ENCODE data around the gene HPF1.
A peak's percentile ranks its signal among the peaks of the same experiment; 100 is the strongest.

Gene HPF1

DNA sequence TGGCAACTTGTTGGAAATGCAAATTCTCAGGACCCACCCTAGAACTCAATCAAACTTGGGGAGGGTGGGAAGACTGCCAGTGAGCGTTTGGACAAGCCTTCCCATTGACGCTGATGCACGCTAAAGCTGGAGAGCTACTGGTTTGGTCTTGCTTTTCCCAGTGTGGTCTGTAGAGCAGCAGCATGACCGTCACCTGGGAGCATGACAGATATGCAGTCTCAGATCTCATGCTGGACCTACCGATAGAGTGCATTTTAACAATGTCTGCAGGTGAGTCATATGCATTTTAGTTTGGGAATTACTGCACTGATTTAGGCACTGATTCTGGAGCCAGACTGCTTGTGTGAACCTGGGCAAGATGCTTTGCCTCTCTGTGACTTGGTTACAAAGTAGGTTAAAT, 27.2 kb downstream of the HPF1 start:
- DNase-seq, result no peak

DNA sequence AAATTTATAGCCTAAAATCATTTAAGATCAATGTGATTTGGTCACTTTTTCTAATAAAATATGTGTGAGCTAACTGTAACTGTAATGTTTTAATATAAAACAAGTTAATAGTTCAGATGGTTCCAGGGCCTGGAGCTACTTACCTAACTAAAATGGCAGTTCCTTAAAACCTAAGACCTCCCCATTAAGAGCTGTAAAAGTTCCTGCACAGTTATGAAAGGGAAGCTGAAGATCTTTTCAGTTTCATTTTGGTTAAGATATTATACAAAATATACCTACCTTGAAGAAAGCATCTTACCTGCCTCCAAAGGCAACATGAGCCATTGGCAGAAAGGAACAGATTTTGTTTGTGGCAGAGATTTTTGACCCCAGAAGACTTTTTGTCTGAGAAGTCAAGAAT, 30.1 kb downstream of the HPF1 start:
- DNase-seq, result no peak

DNA sequence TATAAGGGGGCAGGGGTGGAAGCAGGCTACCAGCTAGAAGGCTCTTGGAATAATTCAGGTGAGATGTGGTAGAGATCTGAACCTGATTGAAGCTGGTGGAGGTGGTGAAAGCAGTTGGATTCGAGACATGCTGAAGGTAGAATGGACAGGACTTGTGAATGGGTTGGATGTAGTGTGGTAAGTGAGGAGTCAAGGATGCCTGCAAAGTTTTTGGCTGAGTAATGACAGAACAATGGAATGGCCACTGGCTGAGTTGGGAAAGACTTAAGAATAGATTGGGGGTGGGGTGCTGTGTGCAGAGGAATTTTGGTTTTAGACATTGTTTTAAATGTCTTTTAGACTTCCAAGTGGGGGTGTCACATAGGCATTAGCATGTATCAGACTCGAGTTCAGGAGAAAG, 33.5 kb downstream of the HPF1 start:
- no peak for DNase-seq

DNA sequence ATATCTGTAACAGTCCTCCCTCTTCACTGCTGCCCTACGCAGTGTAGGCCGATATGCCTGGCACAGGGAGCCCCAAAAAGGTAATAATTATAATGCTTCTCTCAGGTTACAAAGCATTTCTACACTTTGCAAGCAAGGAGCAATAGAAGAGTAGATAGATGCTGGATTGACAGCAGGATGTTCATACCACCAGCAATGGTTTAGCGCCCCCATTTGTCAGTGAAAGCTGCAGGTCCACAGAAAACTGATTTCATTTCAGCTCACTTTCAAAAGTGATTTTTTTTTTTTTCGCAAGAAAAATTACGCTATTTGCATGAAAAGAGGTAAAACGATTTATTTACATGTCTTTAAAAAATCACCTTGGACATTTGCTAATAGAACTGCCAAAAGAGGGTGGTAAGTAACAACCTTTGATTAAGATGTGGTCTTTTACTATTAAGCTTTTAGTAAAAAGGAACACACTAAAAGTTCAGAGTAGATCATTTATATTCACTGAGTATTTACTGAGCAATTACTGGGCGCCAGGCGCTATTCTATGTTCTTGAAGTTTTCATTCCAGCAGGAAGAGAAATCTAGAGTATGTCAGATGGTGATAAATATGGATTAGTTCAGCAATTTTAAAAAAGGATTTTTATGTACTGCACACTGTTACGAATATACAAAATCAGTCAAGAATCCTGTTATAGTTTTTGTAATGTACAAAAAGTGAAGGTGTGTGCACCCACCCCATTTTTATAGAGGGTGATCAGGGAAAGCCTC, 34.4 kb downstream of the HPF1 start:
- peak; percentile 8 for DNase-seq

DNA sequence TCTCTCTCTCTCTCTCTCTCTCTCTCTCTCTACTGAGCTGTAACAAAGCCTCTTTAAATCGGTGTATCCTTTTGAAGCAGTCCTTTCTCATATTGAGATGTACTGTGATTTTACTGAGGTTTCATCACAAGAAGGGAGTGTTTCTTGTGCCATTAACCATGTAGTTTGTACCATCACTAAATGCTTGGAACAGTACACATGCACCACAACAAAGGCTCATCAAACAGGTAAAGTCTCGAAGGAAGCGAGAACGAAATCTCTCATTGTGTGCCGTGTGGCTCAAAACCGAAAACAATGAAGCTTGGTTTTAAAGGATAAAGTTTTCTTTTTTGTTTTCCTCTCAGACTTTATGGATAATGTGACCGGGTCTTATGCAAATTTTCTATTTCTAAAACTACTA, 37.2 kb downstream of the HPF1 start:
- no peak for DNase-seq

DNA sequence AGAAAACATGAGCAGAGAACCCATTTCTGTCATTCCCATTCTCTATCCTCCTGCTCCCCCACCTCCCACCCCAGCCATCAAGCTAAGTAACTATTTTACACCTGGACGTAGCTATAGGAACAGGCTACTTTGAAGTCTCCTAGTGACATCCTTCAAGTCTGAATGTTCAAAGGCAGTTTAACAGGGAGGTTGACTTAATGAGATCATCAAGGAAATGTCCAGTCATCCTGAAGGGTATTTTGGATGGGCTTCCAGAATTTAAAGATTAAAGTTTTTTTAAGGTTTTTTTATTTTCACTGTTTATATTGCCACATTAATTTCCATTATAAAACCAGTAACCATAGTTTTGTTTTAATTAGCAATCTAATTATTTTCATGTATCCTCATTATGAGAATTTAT, 41.1 kb downstream of the HPF1 start:
- no peak for DNase-seq

DNA sequence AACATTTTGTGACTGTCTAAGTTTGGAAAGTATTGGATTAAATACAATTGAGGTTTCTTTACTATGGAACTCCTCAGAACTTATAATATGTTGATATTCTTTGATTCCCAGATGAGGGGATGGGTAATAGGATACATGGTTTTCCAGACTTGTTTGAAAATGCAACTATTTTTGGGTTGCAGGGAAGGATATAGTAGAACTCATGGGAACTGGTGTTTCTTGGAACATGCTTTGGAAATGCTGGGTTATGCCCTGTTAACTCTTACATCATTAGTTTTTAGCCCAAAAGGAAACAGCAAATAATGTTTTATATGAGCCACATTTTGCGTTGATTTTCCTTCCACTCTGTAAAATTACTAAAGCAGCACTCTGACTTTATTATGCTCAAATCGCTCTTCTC, 41.9 kb downstream of the HPF1 start:
- no peak for DNase-seq

DNA sequence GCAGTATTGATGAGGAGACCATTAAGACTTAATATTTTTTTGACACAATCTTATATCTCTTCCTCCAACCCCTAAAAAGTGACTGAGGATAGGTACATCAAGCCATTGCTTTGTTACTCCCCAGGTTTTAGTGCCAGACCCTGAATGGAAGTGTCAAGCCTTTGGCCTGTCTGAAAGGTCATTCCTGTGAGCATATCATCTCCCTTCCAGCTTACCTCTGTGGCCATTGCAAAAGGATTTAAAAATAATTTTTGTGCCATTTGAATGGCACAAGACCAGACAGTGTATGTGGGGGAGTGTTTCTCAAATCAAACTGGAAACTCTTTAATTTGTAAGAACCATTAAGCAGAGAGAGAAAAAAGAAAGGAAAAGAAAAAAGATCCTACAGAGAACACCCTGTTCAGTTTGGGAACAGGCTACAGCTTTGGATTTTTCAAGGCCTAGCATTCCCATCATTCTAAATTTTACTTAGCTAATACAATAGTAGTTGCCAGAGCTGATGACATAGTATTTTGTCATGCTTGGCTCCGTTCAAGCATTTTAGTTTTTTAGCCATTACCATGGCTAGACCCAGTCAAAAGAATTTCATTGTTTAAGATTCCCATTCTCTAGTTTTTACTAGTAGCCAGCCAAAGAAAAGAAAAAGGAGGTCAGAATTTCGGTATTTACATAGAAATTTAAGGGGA, 49.6 kb downstream of the HPF1 start:
- no peak for DNase-seq

DNA sequence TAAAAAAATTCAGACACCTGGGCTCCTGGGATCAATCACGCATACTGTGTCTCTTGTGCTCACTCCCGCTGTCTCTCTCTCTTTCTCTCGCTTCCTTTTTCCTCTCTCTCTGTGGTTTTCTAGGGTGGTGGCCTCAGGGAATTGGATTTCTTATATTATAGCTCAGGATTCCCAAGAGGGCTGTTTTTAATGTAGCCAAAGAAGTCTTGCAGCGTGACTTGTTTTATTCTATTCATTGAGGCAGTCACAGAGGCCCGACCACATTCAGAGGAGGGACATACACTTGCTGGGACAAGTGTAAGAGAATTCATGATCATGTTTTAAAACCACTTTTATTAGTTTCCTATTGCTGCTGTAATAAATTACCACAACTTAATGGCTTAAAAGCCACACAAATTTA, 59.4 kb downstream of the HPF1 start:
- no peak for DNase-seq

DNA sequence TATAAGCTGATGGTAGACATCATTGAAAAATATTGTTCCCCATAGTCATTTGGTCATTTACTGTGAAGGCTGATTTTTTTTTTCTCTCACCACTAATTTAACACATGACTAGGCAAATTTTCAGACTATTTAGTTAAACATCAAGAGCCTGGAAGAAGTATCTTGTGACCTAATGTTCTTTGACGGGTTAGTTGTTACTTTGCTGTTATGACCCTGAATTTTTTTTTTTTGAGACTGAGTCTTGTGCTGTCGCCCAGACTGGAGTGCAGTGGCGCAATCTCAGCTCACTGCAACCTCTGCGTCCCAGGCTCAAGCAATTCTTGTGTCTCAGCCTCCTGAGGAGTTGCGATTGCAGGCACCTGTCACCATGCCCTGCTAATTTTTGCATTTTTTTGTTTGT, 67.0 kb downstream of the HPF1 start:
- DNase-seq, result no peak

DNA sequence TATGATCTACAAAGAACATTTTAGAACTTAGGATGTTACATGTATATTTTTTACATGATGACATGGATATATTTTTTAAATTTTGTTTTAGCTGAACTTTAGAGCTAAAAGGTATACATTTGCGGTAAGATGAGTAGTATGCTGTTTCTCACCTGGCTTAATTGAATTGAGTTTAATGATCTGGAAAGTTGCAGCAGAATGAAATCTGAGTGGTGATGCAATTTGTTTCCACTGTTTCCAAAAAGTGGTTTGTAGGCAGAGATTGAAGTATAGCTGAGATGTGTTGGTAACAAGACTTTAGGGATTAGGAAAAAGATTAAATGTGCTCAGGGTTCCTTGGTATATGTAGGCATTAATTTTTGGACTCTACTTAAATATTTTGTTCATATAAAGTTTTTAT, 68.1 kb downstream of the HPF1 start:
- DNase-seq, result no peak

DNA sequence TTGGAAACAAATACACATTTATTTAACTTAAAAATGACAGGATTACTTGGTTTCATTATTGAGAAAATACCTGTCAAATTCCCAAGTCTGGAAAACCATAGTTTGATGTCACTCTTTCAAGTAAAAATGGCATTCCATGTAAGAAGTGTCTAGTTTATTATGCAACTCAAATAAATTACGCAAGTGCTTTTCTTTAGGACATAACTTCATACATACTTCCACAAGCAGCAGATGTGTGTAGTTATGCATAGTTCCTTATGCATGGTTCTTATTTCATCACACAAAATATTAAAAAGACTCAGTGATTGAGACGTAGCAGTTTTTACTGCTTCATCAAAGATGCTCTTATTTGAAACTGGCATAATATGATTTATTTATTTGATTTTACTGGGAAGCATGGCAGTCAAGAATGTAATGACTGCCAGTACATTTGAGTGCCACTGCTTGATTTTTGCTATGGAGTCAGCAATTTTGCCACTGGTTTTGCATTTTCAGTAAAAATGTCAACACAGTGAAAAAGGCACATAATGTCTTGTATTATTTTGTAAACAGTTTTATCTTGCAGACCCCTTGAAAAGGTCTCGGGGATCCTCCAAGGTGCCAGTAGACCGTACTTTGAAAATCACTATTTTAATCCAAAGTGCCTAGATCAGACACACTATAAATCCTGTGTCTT, 75.2 kb downstream of the HPF1 start:
- no peak for DNase-seq

Data from CD4-positive, alpha-beta T cell treated with Interleukin-21 for 1 hour (primary cell).